Thoracic aorta (tissue), 2 donors: ENCODE measurements around the gene EGR2. TPM values are rescaled to one million over a fixed set of nuclear protein-coding genes. Genes with fewer than 3 reads are reported as not detected.

Experiments
- ATAC-seq: fragments of 150-250 bp; one replicate; pipeline ENCODE4 v1.8.0; 2017; ENCODE audit warnings: low read depth; ENCODE audit not compliant: insufficient number of reproducible peaks, low FRiP score
- DNase-seq: peaks from one replicate; pipeline ENCODE4 v3.0.0-alpha.2; 2020; ENCODE audit warnings: low spot score
- H3K27ac ChIP-seq, 2 donors: fragments of 200-600 bp; sonication (generic); 1 replicate in 1 of 2; 2 replicates in 1 of 2; pipeline ENCODE4 v1.5.1; 2016; ENCODE audit warnings: mild to moderate bottlenecking in 2 of 2, moderate library complexity in 2 of 2
- H3K27me3 ChIP-seq: fragments of 200-600 bp; sonication (generic); replicated peaks from 2 replicates; pipeline ENCODE4 v1.6.0; 2016; ENCODE audit warnings: mild to moderate bottlenecking; ENCODE audit not compliant: insufficient read depth
- H3K36me3 ChIP-seq: fragments of 200-600 bp; sonication (generic); one replicate; pipeline ENCODE4 v1.5.1; 2016
- H3K4me1 ChIP-seq, 2 donors: fragments of 200-600 bp; sonication (generic); 1 replicate in 1 of 2; 2 replicates in 1 of 2; pipeline versions ENCODE4 v1.5.1 to v1.6.0; 2016; ENCODE audit warnings: low read depth in 2 of 2, mild to moderate bottlenecking in 1 of 2; ENCODE audit not compliant: control insufficient read depth in 1 of 2
- H3K4me3 ChIP-seq: fragments of 200-600 bp; sonication (generic); 2 replicates; pipeline ENCODE4 v1.5.1; 2016; ENCODE audit warnings: mild to moderate bottlenecking
- H3K9me3 ChIP-seq: fragments of 200-600 bp; sonication (generic); 2 replicates; pipeline ENCODE4 v1.5.1; 2016
- CTCF ChIP-seq: fragments of 200-600 bp; sonication (generic); IDR thresholded peaks from one replicate; pipeline ENCODE4 v1.5.1; 2019; ENCODE audit warnings: antibody characterized with exemption
- total RNA-seq, 2 donors: library from RNA; depleted of rRNA; stranded (reverse); fragments of >200 nt; gene quantifications; one replicate each; pipeline versions ENCODE4 v1.1.0 to v1.2.3, GENCODE V29; 2016

EGR2 gene
- total RNA-seq, 2 donors from 2014 or later: 0.95 to 3.3 TPM

- no peak for DNase-seq
- Histone ChIP-seq H3K4me3 (no peak overlapping the region), H3K27ac (no peak overlapping the region), H3K36me3 (no peaks in the 10 kb centered on the region), H3K9me3 (no peaks in the 10 kb centered on the region), H3K27me3 (no peaks in the 10 kb centered on the region), H3K4me1 (no peaks in the 10 kb centered on the region)
- no peak for ATAC-seq
- TF ChIP-seq CTCF: no peak
These were observed 15.2 kb upstream of the EGR2 start for GRCh38 chr10:62831346-62831745.

- TF ChIP-seq CTCF: no peak
- H3K4me1 ChIP-seq: no peaks in the 10 kb centered on the region
- DNase-seq (no peak), ATAC-seq (no peak)
- H3K27me3 ChIP-seq: no peaks in the 10 kb centered on the region
- no peaks in the 10 kb centered on the region for H3K9me3 ChIP-seq
- no peaks in the 10 kb centered on the region for H3K36me3 ChIP-seq
- H3K4me3 ChIP-seq: no peak overlapping the region
- H3K27ac ChIP-seq: no peak overlapping the region
These were observed 14.5 kb upstream of the EGR2 start for GRCh38 chr10:62830679-62831078.

GRCh38 chr10:62829622-62830021 is 13.5 kb upstream of the EGR2 start:
- no peaks in the 10 kb centered on the region for H3K9me3 ChIP-seq
- no peak overlapping the region for H3K4me3 ChIP-seq
- no peak overlapping the region for H3K27ac ChIP-seq
- H3K36me3 ChIP-seq: no peaks in the 10 kb centered on the region
- no peaks in the 10 kb centered on the region for H3K4me1 ChIP-seq
- no peaks in the 10 kb centered on the region for H3K27me3 ChIP-seq
- no peak for ATAC-seq
- DNase-seq: no peak
- no peak for TF ChIP-seq CTCF

- H3K27me3 ChIP-seq: no peaks in the 10 kb centered on the region
- DNase-seq (no peak), ATAC-seq (no peak)
- H3K36me3 ChIP-seq: no peaks in the 10 kb centered on the region
- H3K4me1 ChIP-seq: no peaks in the 10 kb centered on the region
- no peak overlapping the region for H3K27ac ChIP-seq
- TF ChIP-seq CTCF: no peak
- no peaks in the 10 kb centered on the region for H3K9me3 ChIP-seq
- H3K4me3 ChIP-seq: no peak overlapping the region
These were observed 10.1 kb upstream of the EGR2 start for GRCh38 chr10:62826273-62826672.

- no peaks in the 10 kb centered on the region for H3K36me3 ChIP-seq
- H3K4me3 ChIP-seq: no peak overlapping the region
- H3K4me1 ChIP-seq: peaks cover 10 to 31% of the 10 kb centered on the region in 2 donors
- TF ChIP-seq CTCF: no peak
- H3K9me3 ChIP-seq: no peaks in the 10 kb centered on the region
- no peaks in the 10 kb centered on the region for H3K27me3 ChIP-seq
- DNase-seq (no peak), ATAC-seq (no peak)
- no peak overlapping the region for H3K27ac ChIP-seq
These were observed 4.4 kb upstream of the EGR2 start for GRCh38 chr10:62820586-62820985.
